ENCODE data around the gene CLDN20.

- TF ChIP-seq CTCF (IDR thresholded peaks at IDR 0.05; ENCODE audit: insufficient read depth, low read length, poor library complexity, severe bottlenecking) (no peak), EZH2phosphoT487 (conservative IDR thresholded peaks at IDR 0.05; ENCODE audit: low read length) (no peak)
These were observed 2.2 kb downstream of the CLDN20 start for GRCh38 chr6:155265843-155266535.

Data from SU-DHL-6 (cell line).